ENCODE data around the gene POP7. TPM values are rescaled to one million over a fixed set of nuclear protein-coding genes. Genes with fewer than 3 reads are reported as not detected.

The POP7 gene
- polyA plus RNA-seq, 1 donor from 2014 or later, result 92.1 TPM

DNA sequence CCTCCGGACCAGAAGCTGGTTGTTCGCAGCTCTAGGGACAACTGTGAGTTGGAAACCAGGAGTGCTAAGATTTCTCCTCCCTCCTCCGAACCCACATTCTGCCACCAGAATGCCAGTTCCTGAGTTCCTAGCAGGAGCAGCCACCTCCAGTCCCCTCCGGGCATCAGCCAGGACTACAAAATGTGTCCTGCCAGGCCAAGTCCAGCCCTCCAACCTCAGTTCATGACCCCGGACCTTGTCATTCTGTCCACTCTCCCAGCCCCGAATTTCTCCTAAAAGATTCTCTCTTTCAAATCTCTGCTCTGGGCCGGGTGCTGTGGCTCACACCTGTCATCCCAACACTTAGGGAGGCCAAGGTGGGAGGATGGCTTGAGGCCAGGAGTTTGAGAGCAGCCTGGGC lies 29.8 kb downstream of the POP7 start:
- Histone ChIP-seq H3K36me3 (ENCODE audit: insufficient read depth, low read length) (no peaks in the 10 kb centered on the region), H3K9ac (ENCODE audit: low read length) (no peak overlapping the region), H3K9me2 (ENCODE audit: insufficient read depth, low read length) (no peaks in the 10 kb centered on the region), H3K27ac (ENCODE audit: low read length) (no peak overlapping the region), H4K20me1 (ENCODE audit: insufficient read depth) (no peaks in the 10 kb centered on the region), H3K79me2 (replicated peaks; ENCODE audit: insufficient read depth, low read length) (no peaks in the 10 kb centered on the region), H2AFZ (ENCODE audit: low read depth, low read length) (no peak overlapping the region), H3K9me3 (ENCODE audit: low read length) (no peaks in the 10 kb centered on the region), H3K4me3 (ENCODE audit: low read length) (no peak overlapping the region), H3K27me3 (ENCODE audit: insufficient read depth, low read depth, low read length) (no peaks in the 10 kb centered on the region), H3K4me2 (ENCODE audit: low read length) (no peak overlapping the region), H3F3A (ENCODE audit: insufficient read depth, low read length, poor library complexity, severe bottlenecking) (no peaks in the 10 kb centered on the region)
- TF ChIP-seq EZH2 (IDR thresholded peaks at IDR 0.05; ENCODE audit: borderline replicate concordance, insufficient read depth, low read length, poor library complexity, severe bottlenecking) (no peak), MXI1 (conservative IDR thresholded peaks at IDR 0.05; ENCODE audit: poor library complexity, severe bottlenecking) (no peak), RAD21 (conservative IDR thresholded peaks at IDR 0.05) (no peak), EP300 (conservative IDR thresholded peaks at IDR 0.05; ENCODE audit: poor library complexity, severe bottlenecking) (no peak), REST (IDR thresholded peaks at IDR 0.05; ENCODE audit: borderline replicate concordance) (no peak), POLR2AphosphoS5 (IDR thresholded peaks at IDR 0.05) (no peak)

DNA sequence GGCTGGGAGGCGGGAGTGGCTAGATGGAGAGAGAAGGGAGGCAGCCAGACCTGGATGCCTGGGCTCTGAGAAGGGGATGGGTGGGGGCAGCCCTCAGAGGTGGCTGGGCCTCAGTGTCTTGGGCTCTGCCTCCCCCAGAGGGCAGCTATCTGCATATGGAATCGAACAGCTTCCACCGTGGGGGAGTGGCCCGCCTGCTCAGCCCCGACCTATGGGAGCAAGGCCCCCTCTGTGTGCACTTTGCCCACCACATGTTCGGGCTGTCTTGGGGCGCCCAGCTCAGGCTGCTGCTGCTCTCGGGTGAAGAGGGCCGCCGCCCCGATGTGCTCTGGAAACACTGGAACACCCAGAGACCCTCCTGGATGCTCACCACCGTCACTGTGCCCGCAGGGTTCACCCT lies 30.8 kb downstream of the POP7 start:
- TF ChIP-seq EZH2 (IDR thresholded peaks at IDR 0.05; ENCODE audit: borderline replicate concordance, insufficient read depth, low read length, poor library complexity, severe bottlenecking) (no peak), SMC3 (conservative IDR thresholded peaks at IDR 0.05; ENCODE audit: poor library complexity) (no peak), RAD21 (conservative IDR thresholded peaks at IDR 0.05) (no peak), TAF1 (IDR thresholded peaks at IDR 0.05; ENCODE audit: low read depth) (no peak), EP300 (conservative IDR thresholded peaks at IDR 0.05; ENCODE audit: poor library complexity, severe bottlenecking) (no peak), MXI1 (conservative IDR thresholded peaks at IDR 0.05; ENCODE audit: poor library complexity, severe bottlenecking) (no peak), POLR2AphosphoS5 (IDR thresholded peaks at IDR 0.05) (no peak)
- TF ChIP-seq, protein P1, sequence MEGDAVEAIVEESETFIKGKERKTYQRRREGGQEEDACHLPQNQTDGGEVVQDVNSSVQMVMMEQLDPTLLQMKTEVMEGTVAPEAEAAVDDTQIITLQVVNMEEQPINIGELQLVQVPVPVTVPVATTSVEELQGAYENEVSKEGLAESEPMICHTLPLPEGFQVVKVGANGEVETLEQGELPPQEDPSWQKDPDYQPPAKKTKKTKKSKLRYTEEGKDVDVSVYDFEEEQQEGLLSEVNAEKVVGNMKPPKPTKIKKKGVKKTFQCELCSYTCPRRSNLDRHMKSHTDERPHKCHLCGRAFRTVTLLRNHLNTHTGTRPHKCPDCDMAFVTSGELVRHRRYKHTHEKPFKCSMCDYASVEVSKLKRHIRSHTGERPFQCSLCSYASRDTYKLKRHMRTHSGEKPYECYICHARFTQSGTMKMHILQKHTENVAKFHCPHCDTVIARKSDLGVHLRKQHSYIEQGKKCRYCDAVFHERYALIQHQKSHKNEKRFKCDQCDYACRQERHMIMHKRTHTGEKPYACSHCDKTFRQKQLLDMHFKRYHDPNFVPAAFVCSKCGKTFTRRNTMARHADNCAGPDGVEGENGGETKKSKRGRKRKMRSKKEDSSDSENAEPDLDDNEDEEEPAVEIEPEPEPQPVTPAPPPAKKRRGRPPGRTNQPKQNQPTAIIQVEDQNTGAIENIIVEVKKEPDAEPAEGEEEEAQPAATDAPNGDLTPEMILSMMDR (IDR thresholded peaks at IDR 0.05; ENCODE audit: poor library complexity, severe bottlenecking), result no peak
- Histone ChIP-seq H3K4me3 (ENCODE audit: low read length) (no peak overlapping the region), H3K4me2 (ENCODE audit: low read length) (no peak overlapping the region)

More for the DNA sequence above, 30.8 kb downstream of the POP7 start:
- H4K20me1 ChIP-seq (ENCODE audit: insufficient read depth), result no peaks in the 10 kb centered on the region
- no peaks in the 10 kb centered on the region for H3K79me2 ChIP-seq (replicated peaks; ENCODE audit: insufficient read depth, low read length)
- no peaks in the 10 kb centered on the region for H3K9me2 ChIP-seq (ENCODE audit: insufficient read depth, low read length)
- H2AFZ ChIP-seq (ENCODE audit: low read depth, low read length), result no peak overlapping the region
- no peaks in the 10 kb centered on the region for H3K27me3 ChIP-seq (ENCODE audit: insufficient read depth, low read depth, low read length)
- H3F3A ChIP-seq (ENCODE audit: insufficient read depth, low read length, poor library complexity, severe bottlenecking), result no peaks in the 10 kb centered on the region
- H3K9ac ChIP-seq (ENCODE audit: low read length), result no peak overlapping the region
- no peaks in the 10 kb centered on the region for H3K9me3 ChIP-seq (ENCODE audit: low read length)
- H3K27ac ChIP-seq (ENCODE audit: low read length), result no peak overlapping the region
- H3K36me3 ChIP-seq (ENCODE audit: insufficient read depth, low read length), result no peaks in the 10 kb centered on the region
